ENCODE data around the gene NDUFS1.
"Not testable (repeated sequence)": the region's sequence is repeated elsewhere in the genome, so short reads cannot be mapped to it uniquely, and the experiment has no call there.

The NDUFS1 gene

GRCh38 chr2:206098471-206098870, 60.8 kb downstream of the NDUFS1 start:
- DNase-seq (ENCODE audit: low spot score), result no peak

DNA sequence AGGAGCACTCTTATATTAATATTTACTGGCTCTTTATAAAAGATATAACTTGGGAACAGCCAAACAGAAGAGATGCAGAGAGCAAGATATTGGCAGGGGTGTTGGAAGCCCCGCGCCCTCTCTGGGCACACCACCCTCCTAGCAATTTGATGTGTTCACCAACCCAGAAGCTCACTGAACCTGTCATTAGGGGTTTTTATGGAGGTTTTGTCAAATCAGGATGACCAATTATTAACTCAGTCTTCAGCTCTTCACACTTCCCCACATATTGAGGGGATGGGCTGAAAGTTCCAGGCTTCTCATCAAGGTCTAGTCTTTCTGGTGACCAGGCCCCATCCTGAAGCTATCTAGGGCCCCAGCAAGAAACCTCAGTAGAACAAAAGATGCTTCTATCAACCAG, 62.4 kb downstream of the NDUFS1 start:
- no peak for DNase-seq (ENCODE audit: low spot score)

- DNase-seq (ENCODE audit: low spot score), result no peak
Observed at GRCh38 chr2:206095536-206096332, 63.5 kb downstream of the NDUFS1 start.

DNA sequence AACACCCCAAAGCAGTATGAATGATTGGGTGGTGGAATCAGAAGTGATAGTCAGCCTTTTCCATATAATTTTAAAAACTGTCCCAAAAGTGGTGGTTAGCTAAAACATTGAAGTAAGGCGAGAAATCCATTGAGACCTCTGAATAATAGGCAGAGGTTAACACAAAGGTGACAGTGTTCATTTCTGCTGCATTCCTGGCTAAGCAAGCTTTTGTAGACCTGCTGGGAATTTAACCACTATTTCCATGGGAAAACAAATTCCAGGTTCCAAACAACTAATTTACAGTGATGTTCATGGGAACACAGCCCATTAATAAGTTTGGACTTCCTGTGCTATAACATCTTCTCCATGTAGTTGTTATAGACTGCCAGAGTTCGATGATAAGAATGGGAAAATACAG, 66.9 kb downstream of the NDUFS1 start:
- no peak for DNase-seq (ENCODE audit: low spot score)

GRCh38 chr2:206088248-206088647, 71.0 kb downstream of the NDUFS1 start:
- DNase-seq (ENCODE audit: low spot score), result no peak

DNA sequence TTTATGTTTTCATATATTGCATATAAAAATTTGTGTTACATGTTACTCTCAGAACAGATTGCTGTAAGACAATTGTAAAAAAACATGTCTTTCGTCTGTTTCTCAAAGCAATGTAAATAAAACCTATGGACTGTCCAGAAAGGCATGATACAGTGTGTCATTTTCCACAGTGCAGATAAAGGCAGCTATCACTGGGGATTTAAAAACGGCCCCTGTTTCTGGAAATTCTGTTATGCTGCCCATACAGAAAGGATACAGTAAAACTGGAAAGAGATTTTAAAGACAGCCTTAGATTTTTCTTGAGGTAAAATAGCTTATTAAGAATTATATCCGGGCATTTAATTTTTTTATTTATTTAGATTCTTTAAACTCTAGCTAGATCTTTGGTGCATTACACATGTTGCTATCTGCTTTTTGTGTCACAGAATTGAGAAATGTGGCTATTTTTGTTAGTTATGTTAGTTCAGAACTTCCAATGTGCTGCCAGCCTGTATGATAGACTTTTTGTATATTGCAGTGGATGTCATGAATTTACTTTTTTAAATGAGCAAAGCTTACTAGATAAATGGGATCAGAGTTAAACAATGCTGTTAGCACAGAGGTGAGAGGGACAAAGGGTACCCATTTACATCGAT, 72.4 kb downstream of the NDUFS1 start:
- DNase-seq (ENCODE audit: low spot score), result peak; percentile 18

- DNase-seq (ENCODE audit: low spot score), result peak; percentile 89
Observed at GRCh38 chr2:206085742-206086445, 73.3 kb downstream of the NDUFS1 start, which contains the start of gene INO80D. Gene INO80D (minus strand): TSS chr2:206086174. CDS start chr2:206063016, 23,158 bp downstream.

DNA sequence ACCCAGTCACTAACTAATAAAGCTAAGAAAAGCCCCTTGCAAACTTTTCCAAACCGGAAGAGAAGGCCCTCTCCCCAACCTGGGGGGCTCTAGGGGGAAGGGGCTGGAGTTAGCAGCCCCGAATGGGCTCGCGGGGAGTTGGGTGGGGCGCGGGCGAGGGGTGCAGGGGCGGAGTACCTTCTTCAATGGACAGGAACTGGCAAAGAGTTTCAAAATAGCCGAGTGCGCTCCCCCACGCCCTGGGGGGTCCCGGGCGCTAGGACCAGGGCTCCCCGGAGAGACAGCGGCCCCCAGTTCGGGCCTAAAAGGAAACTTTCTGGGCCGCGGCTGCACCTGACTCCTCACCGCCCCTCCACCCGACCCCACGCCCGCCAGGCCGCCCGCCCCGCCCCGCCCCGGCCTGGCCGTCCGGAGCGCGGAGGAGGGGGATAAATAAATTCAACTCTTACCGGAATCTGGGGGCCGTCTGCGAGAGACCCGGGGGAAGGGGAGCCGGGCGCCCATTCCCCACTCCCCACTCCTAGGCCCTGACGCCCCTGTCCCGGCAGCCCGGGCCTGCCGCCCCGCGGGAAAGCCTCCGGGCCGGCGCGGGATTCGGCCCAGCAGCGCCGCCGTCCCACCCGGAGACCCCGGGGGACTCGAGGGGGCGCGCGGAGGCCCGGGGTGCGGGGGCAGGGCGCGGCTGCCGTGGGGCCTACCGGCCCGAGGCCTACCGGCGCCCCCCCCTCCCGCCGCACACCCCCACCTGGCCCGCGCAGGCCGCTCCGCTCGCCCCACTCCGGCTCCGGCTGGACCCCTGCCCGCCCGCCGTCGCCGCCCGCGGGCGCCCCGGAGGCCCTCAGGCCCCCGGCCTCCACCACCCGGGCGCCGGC, 74.1 kb downstream of the NDUFS1 start:
- DNase-seq (ENCODE audit: low spot score), result peak; percentile 40

GRCh38 chr2:206084439-206084869, 74.8 kb downstream of the NDUFS1 start:
- peak; percentile 86 for DNase-seq (ENCODE audit: low spot score)

- DNase-seq (ENCODE audit: low spot score), result peak; percentile 34
Observed at GRCh38 chr2:206083602-206084438, 75.4 kb downstream of the NDUFS1 start.

GRCh38 chr2:206082298-206082843, 76.9 kb downstream of the NDUFS1 start:
- no peak for DNase-seq (ENCODE audit: low spot score)

DNA sequence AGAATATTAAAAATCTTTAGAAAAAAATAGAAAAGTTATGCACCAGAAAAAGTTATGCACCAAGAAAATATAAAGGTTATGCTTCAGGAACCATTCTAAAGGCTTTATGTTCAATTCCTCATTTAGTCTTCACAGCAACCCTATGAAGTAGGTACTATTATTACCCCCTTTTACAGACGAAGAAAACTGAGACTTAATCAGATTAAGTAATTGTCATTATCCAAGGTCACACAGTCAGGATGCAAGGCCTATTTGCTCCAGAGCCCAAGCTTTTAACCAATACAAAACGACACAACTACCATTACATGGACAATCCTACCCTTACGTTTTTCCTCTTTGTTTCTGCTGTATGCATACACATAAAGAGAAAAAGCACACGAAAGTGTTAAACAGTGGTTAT, 78.3 kb downstream of the NDUFS1 start:
- DNase-seq (ENCODE audit: low spot score), result no peak

- DNase-seq (ENCODE audit: low spot score), result no peak
Observed at GRCh38 chr2:206079699-206080465, 79.4 kb downstream of the NDUFS1 start.

DNA sequence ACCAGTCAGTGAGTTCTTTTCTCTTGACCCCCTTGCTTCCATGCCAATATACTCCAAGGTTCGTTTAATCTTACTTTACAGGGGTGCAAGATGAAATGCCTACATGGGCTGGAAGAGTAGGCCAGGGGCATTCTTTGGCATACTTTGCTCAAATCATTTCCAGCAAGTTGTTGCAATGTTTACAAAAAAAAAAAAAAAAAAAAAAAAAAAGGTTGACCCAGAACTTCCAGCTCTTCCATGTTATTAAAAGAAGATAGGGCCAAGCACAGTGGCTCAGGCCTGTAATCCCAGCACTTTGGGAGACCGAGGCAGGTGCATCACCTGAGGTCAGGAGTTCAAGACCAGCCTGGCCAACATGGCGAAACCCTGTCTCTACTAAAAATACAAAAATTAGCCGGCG, 81.4 kb downstream of the NDUFS1 start:
- not testable (repeated sequence) for DNase-seq (ENCODE audit: low spot score)

DNA sequence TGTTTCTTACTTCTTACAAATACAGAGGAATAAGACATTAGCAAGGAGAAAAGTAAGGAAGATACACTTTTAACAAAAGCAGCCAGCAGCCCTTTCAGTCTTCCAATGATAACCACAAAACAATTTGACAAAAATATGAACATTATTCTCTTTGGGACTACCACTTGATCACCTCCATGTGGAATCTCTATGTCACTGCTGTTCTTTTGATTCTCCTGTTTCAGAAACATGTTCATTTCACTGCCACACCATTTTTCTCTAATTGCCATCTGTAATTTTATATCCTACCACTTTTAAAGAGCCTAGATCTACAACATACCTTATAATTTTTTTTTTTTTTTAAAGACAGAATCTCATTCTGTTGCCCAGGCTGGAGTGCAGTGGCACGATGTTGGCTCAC, 84.1 kb downstream of the NDUFS1 start:
- DNase-seq (ENCODE audit: low spot score), result no peak

GRCh38 chr2:206071807-206072206, 87.4 kb downstream of the NDUFS1 start:
- no peak for DNase-seq (ENCODE audit: low spot score)

GRCh38 chr2:206069417-206069816, 89.8 kb downstream of the NDUFS1 start:
- DNase-seq (ENCODE audit: low spot score), result no peak

GRCh38 chr2:206068207-206068606, 91.0 kb downstream of the NDUFS1 start:
- no peak for DNase-seq (ENCODE audit: low spot score)

Measured in kidney tubule cell (primary cell).